GM18499 (cell line): ENCODE data around the gene IFNL2.

Experiments
- ATAC-seq: cut with Tn5 transposase; IDR thresholded peaks from one replicate; pipeline ENCODE4 v1.9.1; 2021; ENCODE audit warnings: moderate number of reproducible peaks; ENCODE audit not compliant: insufficient read depth, unreplicated experiment

IFNL2 gene

GRCh38 chr19:39314016-39314728, 46.0 kb downstream of the IFNL2 start:
- ATAC-seq, result no peak

GRCh38 chr19:39315933-39316332, 47.7 kb downstream of the IFNL2 start:
- ATAC-seq, result no peak

- ATAC-seq, result no peak
Measured at GRCh38 chr19:39316627-39317321, 48.6 kb downstream of the IFNL2 start.

- no peak for ATAC-seq
Measured at GRCh38 chr19:39317476-39317875, 49.3 kb downstream of the IFNL2 start.

GRCh38 chr19:39318071-39318470, 49.9 kb downstream of the IFNL2 start:
- no peak for ATAC-seq

- no peak for ATAC-seq
Measured at GRCh38 chr19:39318690-39319089, 50.5 kb downstream of the IFNL2 start.

- no peak for ATAC-seq
Measured at GRCh38 chr19:39319098-39319891, 51.1 kb downstream of the IFNL2 start.
